ENCODE results near the gene GOLGA5. TPM values are rescaled to one million over a fixed set of nuclear protein-coding genes. Genes with fewer than 3 reads are reported as not detected.
"Not testable (repeated sequence)": the region's sequence is repeated elsewhere in the genome, so short reads cannot be mapped to it uniquely, and the experiment has no call there.

The GOLGA5 gene, protein sequence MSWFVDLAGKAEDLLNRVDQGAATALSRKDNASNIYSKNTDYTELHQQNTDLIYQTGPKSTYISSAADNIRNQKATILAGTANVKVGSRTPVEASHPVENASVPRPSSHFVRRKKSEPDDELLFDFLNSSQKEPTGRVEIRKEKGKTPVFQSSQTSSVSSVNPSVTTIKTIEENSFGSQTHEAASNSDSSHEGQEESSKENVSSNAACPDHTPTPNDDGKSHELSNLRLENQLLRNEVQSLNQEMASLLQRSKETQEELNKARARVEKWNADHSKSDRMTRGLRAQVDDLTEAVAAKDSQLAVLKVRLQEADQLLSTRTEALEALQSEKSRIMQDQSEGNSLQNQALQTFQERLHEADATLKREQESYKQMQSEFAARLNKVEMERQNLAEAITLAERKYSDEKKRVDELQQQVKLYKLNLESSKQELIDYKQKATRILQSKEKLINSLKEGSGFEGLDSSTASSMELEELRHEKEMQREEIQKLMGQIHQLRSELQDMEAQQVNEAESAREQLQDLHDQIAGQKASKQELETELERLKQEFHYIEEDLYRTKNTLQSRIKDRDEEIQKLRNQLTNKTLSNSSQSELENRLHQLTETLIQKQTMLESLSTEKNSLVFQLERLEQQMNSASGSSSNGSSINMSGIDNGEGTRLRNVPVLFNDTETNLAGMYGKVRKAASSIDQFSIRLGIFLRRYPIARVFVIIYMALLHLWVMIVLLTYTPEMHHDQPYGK
- total RNA-seq, result 10 to 100 TPM; 30.3 to 36.7 (median 33.7) TPM

- Histone ChIP-seq H3K4me3 (peak within 1 kb of the TSS; percentile 69 to 94 (median 91)), H3K36me3 (peaks cover 0 to 19% (median 3%) of the 10 kb centered on the region in 3 donors), H3K27me3 (no peaks in the 10 kb centered on the region), H3K4me1 (peaks cover 0 to 34% (median 17%) of the 10 kb centered on the region in 4 donors), H3K9me3 (peaks cover 0 to 19% (median 3%) of the 10 kb centered on the region in 4 donors), H3K27ac (peak within 1 kb of the TSS; percentile 91 to 97 (median 94))
- DNase-seq (ENCODE audit: low spot score in 2 of 2), result peak; percentile 95 to 96
- TF ChIP-seq, protein P1, sequence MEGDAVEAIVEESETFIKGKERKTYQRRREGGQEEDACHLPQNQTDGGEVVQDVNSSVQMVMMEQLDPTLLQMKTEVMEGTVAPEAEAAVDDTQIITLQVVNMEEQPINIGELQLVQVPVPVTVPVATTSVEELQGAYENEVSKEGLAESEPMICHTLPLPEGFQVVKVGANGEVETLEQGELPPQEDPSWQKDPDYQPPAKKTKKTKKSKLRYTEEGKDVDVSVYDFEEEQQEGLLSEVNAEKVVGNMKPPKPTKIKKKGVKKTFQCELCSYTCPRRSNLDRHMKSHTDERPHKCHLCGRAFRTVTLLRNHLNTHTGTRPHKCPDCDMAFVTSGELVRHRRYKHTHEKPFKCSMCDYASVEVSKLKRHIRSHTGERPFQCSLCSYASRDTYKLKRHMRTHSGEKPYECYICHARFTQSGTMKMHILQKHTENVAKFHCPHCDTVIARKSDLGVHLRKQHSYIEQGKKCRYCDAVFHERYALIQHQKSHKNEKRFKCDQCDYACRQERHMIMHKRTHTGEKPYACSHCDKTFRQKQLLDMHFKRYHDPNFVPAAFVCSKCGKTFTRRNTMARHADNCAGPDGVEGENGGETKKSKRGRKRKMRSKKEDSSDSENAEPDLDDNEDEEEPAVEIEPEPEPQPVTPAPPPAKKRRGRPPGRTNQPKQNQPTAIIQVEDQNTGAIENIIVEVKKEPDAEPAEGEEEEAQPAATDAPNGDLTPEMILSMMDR (IDR thresholded peaks at IDR 0.05), result peak in 3 of 5 experiments; percentile 28 to 70 (median 67)
- TF ChIP-seq EP300 (IDR thresholded peaks at IDR 0.05) (peak; percentile 92 to 95), POLR2A (IDR thresholded peaks at IDR 0.05) (peak; percentile 41 to 73)
- WGBS, 2 donors, result 2% methylated on average over 30 to 32 of the region's 71 CpGs
Observed at GRCh38 chr14:92793709-92794546, at the start of gene GOLGA5. GOLGA5 (plus strand) TSS chr14:92794305; CDS start chr14:92797438, 3,133 bp downstream.

DNA sequence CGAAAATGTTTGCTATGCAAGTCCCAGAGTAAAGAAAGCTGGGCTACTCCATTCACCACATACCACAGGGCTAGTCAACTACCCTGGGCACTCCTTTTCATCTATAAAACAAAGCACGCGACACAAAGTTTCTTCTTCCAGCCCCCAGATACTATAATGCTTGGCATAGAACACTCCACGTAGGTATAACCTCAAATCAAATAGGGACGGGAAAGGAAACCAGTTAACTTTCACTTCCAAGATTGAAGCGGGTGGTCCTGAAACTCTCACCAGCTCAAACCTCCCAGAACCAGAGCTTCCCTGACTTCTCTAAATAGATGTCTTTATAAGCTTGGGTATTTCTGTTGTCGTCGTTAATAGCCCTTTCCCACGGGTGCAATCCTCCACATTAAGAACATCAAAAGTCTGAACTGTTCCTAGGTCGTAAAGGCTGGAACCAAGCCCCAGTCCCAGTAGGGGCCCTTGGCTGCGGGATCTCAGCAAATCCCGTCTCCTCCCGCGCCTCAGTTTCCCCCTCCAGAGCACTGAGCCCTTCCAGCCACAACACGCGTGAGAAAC lies 46.3 kb upstream of the GOLGA5 start:
- WGBS, 2 donors, result 1 to 2% methylated on average over 16 of the region's 16 CpGs
- no peak for TF ChIP-seq POLR2A (IDR thresholded peaks at IDR 0.05)
- TF ChIP-seq, protein P1 (IDR thresholded peaks at IDR 0.05), result no peak
- TF ChIP-seq EP300 (IDR thresholded peaks at IDR 0.05), result no peak
- no peaks in the 10 kb centered on the region for H3K27me3 ChIP-seq
- peaks cover 0 to 17% (median 0%) of the 10 kb centered on the region in 4 donors for H3K4me1 ChIP-seq
- DNase-seq (ENCODE audit: low spot score in 2 of 2), result no peak
- H3K9me3 ChIP-seq, result no peaks in the 10 kb centered on the region
- H3K27ac ChIP-seq, result peak overlapping the region; percentile 38 to 86 (median 82)
- H3K36me3 ChIP-seq, result peaks cover 0 to 3% (median 0%) of the 10 kb centered on the region in 3 donors
- peak overlapping the region; percentile 68 to 86 (median 75) for H3K4me3 ChIP-seq

GRCh38 chr14:92748259-92749016 lies 45.7 kb upstream of the GOLGA5 start, which contains the start of gene LGMN:
LGMN (minus strand) TSS chr14:92748627; CDS start chr14:92732786, 15,841 bp downstream.
- Histone ChIP-seq H3K4me1 (peaks cover 0 to 17% (median 0%) of the 10 kb centered on the region in 4 donors), H3K9me3 (no peaks in the 10 kb centered on the region), H3K36me3 (peaks cover 0 to under 1% (median 0%) of the 10 kb centered on the region in 3 donors), H3K27me3 (no peaks in the 10 kb centered on the region), H3K4me3 (peak within 1 kb of the TSS; percentile 68 to 86 (median 75)), H3K27ac (peak within 1 kb of the TSS; percentile 38 to 86 (median 82))
- WGBS, 2 donors, result 1% methylated on average over 24 to 50 of the region's 50 CpGs
- DNase-seq (ENCODE audit: low spot score in 2 of 2), result peak; percentile 91 to 93
- TF ChIP-seq, protein P1 (IDR thresholded peaks at IDR 0.05), result peak in 1 of 5 experiments; percentile 25
- TF ChIP-seq POLR2A (IDR thresholded peaks at IDR 0.05), result peak; percentile 93 to 98
- TF ChIP-seq EP300 (IDR thresholded peaks at IDR 0.05), result peak; percentile 49 to 98

GRCh38 chr14:92750222-92750728 lies 43.8 kb upstream of the GOLGA5 start:
- H3K27ac ChIP-seq; H3K9me3 ChIP-seq; H3K27me3 ChIP-seq; DNase-seq (ENCODE audit: low spot score in 2 of 2); H3K36me3 ChIP-seq: not testable (repeated sequence)
- peaks cover 0 to 17% (median 0%) of the 10 kb centered on the region in 4 donors for H3K4me1 ChIP-seq
- WGBS, 2 donors, result 83 to 85% methylated on average over 10 of the region's 10 CpGs
- H3K4me3 ChIP-seq, result peak overlapping the region in 1 of 4 donors; percentile 20

Measured in tibial nerve (tissue), 4 donors.